ENCODE data around the gene SEC14L3.

DNA sequence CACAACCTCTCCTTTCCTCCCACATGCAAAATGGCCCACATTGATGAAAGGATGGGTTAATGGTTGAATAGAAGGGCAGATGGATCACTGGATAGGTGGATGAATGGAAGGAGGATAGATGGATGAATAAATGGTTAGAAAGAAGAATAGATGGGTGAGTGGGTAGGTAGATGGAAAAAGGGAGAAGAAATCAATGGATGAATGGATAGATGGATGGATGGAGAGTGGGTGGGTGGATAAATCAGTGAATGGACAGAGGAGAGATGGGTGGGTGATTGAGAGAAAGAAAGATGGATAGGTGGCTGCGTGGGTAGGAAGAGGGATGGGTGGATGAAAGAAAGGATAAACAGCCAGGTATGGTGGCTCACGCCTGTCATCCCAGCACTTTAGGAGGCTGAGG is 1.2 kb downstream of the SEC14L3 start:
- TF ChIP-seq, protein P1, sequence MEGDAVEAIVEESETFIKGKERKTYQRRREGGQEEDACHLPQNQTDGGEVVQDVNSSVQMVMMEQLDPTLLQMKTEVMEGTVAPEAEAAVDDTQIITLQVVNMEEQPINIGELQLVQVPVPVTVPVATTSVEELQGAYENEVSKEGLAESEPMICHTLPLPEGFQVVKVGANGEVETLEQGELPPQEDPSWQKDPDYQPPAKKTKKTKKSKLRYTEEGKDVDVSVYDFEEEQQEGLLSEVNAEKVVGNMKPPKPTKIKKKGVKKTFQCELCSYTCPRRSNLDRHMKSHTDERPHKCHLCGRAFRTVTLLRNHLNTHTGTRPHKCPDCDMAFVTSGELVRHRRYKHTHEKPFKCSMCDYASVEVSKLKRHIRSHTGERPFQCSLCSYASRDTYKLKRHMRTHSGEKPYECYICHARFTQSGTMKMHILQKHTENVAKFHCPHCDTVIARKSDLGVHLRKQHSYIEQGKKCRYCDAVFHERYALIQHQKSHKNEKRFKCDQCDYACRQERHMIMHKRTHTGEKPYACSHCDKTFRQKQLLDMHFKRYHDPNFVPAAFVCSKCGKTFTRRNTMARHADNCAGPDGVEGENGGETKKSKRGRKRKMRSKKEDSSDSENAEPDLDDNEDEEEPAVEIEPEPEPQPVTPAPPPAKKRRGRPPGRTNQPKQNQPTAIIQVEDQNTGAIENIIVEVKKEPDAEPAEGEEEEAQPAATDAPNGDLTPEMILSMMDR (IDR thresholded peaks at IDR 0.05; ENCODE audit: insufficient read depth, low read length, poor library complexity, severe bottlenecking) = no peak
- TF ChIP-seq EZH2phosphoT487 (conservative IDR thresholded peaks at IDR 0.05; ENCODE audit: low read length) = no peak

Data from SU-DHL-6 (cell line).